Measurements from ENCODE around the gene OR5D13.

The OR5D13 gene, protein sequence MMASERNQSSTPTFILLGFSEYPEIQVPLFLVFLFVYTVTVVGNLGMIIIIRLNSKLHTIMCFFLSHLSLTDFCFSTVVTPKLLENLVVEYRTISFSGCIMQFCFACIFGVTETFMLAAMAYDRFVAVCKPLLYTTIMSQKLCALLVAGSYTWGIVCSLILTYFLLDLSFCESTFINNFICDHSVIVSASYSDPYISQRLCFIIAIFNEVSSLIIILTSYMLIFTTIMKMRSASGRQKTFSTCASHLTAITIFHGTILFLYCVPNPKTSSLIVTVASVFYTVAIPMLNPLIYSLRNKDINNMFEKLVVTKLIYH

DNA sequence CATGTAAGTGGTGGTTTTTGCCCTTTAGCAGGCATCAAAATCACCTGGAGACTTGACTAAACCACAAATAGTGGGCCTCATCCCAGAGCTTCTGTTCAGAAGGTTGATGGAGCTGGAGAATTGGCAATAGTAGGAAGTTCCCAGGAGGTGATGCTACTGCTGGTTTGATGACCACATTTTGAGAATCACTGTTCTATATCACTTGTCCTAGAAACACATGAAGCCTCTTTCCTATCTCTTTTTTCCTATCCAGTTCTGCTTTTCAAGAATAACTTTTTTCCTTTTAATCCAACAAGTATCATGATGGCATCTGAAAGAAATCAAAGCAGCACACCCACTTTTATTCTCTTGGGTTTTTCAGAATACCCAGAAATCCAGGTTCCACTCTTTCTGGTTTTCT is at the start of gene OR5D13:
TSS of gene OR5D13 (plus strand) at position 301 of the 400 bp plus-strand sequence. CDS start at position 301, 0 bp downstream.
- no peak for DNase-seq (ENCODE audit: low read depth)

DNA sequence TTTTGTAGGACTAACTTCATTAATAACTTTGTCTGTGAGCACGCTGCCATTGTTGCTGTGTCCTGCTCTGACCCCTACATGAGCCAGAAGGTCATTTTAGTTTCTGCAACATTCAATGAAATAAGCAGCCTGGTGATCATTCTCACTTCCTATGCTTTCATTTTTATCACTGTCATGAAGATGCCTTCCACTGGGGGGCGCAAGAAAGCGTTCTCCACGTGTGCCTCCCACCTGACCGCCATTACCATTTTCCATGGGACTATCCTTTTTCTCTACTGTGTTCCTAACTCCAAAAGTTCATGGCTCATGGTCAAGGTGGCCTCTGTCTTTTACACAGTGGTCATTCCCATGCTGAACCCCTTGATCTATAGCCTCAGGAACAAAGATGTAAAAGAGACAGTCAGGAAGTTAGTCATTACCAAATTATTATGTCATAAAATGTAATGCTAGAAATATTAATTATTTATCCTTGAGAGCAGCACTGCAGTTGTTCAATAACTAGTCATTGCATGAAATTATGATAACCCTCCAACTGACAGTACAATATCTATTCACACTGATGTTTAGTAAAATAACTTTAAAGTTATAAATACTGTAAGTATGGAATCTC is 46.4 kb upstream of the OR5D13 start:
- no peak for DNase-seq (ENCODE audit: low read depth)

DNA sequence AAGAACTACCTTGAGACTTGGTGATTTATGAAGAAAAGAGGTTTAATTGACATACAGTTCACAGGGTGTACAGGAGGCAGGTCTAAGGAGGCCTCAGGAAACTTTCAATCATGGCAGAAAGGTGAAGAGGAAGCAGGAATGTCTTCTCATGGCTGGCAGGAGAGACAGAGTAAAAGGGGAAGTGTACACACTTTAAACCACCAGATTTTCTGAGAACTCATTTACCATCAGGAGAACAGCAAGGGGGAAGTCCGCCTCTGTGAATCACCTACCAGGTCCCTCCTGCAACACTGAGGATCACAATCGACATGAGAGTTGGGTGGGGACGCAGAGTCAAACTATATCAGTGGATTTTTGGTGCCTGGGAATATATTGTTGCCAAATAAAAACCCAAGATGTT is 40.3 kb upstream of the OR5D13 start:
- DNase-seq (ENCODE audit: low read depth), result no peak

DNA sequence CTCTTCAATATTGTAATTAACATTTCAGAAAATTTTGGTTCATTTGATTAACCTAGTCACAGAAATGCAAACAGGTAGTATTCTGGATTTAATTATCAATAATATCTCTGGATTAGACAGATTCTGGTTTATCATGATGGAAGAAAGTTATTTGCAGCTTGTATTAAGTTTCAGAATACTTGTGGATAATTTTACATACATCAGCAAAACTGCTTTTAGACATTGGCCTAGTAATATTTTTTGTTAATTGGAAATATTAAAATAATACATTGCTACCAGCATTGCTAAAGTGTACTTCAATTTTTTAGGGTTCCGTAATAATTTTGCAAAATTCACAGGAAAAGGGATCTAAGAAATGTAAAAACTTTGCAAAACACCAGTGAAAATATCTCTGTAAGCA is 18.4 kb downstream of the OR5D13 start:
- DNase-seq (ENCODE audit: low read depth), result no peak

DNA sequence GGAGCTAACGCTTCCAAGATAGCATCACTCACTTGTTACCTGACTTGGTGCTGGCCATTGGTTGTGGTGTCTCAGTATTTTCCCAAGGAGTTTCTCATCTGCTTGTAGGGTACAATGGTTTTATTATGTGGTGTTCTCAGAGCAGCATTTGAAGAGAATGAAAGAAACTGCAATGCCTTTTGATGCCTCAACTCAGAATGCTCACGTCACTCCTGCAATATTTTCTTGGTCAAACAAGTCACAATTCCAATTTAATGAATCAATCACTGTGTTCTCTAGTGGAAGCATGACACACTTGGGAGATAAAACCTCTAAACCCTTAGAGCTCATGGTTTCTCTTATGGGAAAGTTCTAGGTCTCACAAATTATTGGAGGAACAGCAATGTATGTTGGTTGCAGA is 20.1 kb downstream of the OR5D13 start:
- DNase-seq (ENCODE audit: low read depth), result no peak

DNA sequence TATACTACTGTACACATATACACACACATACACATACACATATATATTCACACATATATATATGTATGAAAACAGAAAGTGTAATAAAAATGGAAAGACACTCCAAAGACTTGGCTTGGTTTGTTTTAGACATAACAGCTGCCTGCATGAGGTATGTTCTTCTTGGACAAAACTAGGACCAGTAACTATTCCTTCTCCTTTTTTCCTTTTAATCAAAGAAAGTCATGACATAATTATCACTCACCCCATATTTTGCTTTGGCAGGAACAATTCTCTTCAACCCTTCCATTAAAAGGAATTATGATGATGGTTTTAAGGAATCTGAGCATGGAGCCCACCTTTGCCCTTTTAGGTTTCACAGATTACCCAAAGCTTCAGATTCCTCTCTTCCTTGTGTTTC is 22.0 kb downstream of the OR5D13 start, which contains the start of gene OR5D14:
TSS of gene OR5D14 (plus strand) at position 301 of the 400 bp plus-strand sequence. CDS start at position 301, 0 bp downstream.
- no peak for DNase-seq (ENCODE audit: low read depth)

DNA sequence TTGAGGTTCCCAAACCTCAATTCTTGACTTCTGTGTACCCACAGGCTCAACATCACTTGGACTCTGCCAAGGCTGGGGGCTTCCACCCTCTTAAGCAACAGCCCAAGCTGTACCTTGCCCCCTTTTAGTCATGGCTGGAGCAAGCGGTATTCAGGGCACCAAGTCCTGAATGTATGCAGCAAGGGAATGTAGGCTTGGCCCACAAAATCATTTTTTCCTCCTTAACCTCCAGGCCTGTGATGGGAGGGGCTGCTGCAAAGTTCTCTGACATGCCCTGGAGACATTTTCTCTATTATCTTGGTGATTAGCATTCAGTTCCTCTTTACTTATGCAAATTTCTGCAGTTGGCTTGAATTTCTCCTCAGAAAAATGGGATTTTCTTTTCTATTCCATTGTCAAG is 33.0 kb downstream of the OR5D13 start:
- DNase-seq (ENCODE audit: low read depth), result no peak

DNA sequence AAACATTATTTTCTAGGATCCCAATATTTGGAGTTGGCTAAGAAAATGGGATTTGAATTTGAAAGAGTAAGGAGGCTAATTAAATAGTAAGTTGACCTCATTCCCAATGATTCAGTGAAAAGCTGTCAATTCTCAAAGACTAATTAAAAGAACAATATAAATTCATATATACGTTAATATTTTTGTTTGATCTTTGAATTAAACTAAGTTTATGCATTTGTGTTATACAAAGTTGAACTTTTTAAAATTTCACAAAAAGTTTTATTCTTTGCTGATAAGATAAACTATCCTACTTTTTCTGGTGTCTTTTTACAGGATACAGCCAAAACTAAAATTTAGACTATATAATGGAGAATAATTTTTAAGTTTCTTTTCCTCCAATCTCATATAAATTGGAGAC is 37.8 kb downstream of the OR5D13 start, which contains the start of gene OR5L1:
TSS of gene OR5L1 (plus strand) at position 301 of the 400 bp plus-strand sequence. CDS start 100 bp downstream, outside the sequence.
- DNase-seq (ENCODE audit: low read depth), result no peak

DNA sequence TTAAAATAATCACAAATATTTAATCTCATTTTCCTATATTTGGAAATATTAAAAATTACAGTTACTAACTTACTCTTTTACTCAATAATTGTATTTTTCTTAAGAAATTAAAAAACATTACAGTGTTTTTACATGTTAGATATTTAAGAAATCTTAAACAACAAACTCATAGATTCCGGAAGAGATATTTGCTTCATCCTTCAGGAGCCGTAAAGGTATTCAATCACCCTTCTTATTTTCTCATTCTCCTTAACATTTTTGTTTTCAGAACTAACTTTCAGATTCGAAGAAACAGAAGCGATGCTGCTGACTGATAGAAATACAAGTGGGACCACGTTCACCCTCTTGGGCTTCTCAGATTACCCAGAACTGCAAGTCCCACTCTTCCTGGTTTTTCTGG is 46.1 kb downstream of the OR5D13 start, which contains the start of gene OR5D18:
TSS of gene OR5D18 (plus strand) at position 301 of the 400 bp plus-strand sequence. CDS start at position 301, 0 bp downstream.
- no peak for DNase-seq (ENCODE audit: low read depth)

All from stimulated activated CD4-positive, alpha-beta T cell treated with anti-CD3 and anti-CD28 coated beads, Interleukin-2, amount 100 ng/mL, for 4 hours (primary cell).